Measurements from ENCODE around the gene RAPGEF5. TPM values are rescaled to one million over a fixed set of nuclear protein-coding genes. Genes with fewer than 3 reads are reported as not detected.

RAPGEF5 gene
- total RNA-seq, 2 donors from 2014 or later = 7.4 to 29.8 TPM

DNA sequence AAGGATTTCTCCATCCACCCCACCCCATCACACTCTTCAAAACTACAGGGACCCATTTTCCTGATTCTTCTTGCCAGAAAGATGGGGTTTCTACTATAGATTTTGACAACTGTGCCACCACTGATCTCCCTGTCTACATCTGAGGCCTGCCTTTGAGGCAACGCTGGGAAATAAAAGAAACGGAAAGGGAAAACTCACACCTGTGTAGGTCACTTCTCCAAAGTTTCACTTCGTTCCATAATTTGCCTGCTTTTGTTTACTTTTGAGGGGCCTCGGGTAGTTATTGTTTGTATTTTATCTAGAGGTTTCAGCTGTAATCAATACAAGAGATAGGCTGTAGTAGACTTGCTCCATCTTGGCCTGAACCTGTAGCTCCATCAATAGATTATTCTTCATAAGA lies 56.1 kb downstream of the RAPGEF5 start:
- H3K4me3 ChIP-seq = no peak overlapping the region
- H3K36me3 ChIP-seq = no peaks in the 10 kb centered on the region
- H3K4me1 ChIP-seq (replicated peaks) = no peaks in the 10 kb centered on the region
- TF ChIP-seq POLR2A (IDR thresholded peaks at IDR 0.05) (no peak), POLR2AphosphoS5 (IDR thresholded peaks at IDR 0.05) (no peak)
- TF ChIP-seq, protein P1, sequence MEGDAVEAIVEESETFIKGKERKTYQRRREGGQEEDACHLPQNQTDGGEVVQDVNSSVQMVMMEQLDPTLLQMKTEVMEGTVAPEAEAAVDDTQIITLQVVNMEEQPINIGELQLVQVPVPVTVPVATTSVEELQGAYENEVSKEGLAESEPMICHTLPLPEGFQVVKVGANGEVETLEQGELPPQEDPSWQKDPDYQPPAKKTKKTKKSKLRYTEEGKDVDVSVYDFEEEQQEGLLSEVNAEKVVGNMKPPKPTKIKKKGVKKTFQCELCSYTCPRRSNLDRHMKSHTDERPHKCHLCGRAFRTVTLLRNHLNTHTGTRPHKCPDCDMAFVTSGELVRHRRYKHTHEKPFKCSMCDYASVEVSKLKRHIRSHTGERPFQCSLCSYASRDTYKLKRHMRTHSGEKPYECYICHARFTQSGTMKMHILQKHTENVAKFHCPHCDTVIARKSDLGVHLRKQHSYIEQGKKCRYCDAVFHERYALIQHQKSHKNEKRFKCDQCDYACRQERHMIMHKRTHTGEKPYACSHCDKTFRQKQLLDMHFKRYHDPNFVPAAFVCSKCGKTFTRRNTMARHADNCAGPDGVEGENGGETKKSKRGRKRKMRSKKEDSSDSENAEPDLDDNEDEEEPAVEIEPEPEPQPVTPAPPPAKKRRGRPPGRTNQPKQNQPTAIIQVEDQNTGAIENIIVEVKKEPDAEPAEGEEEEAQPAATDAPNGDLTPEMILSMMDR (IDR thresholded peaks at IDR 0.05) = no peak
- DNase-seq (ENCODE audit: low spot score) = no peak
- no peaks in the 10 kb centered on the region for H3K27me3 ChIP-seq (replicated peaks; ENCODE audit: insufficient read depth)
- no peak overlapping the region for H3K27ac ChIP-seq
- no peaks in the 10 kb centered on the region for H3K9me3 ChIP-seq
- intact Hi-C loops (cut with DNase I) = no loop called here
- 90% methylated on average over 4 of the region's 4 CpGs for WGBS

DNA sequence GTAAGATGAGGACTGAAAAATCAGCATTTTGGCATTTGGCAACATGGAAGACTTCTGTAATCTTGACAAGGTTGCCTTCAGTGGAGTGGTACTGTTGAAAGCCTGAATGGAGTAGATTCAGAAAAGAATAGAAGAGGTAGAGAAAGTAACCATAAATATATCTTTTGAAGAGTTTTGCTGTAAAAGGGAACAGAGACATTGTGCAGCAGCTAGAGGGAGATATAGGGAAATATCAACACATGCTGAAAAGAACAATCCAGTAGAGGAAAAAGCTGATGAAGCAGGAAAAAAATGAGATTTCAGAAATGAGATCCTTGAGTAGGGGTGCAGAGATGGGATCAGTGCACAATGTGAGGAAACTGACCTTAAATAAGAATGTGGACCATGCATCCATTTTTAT lies 60.0 kb downstream of the RAPGEF5 start:
- Histone ChIP-seq H3K4me1 (replicated peaks) (no peaks in the 10 kb centered on the region), H3K36me3 (no peaks in the 10 kb centered on the region), H3K9me3 (no peaks in the 10 kb centered on the region), H3K4me3 (no peak overlapping the region), H3K27ac (no peak overlapping the region), H3K27me3 (replicated peaks; ENCODE audit: insufficient read depth) (no peaks in the 10 kb centered on the region)
- no peak for TF ChIP-seq POLR2A (IDR thresholded peaks at IDR 0.05)
- TF ChIP-seq, protein P1 (IDR thresholded peaks at IDR 0.05) = no peak
- no peak for TF ChIP-seq POLR2AphosphoS5 (IDR thresholded peaks at IDR 0.05)
- intact Hi-C loops (cut with DNase I) = no loop called here
- no peak for DNase-seq (ENCODE audit: low spot score)

DNA sequence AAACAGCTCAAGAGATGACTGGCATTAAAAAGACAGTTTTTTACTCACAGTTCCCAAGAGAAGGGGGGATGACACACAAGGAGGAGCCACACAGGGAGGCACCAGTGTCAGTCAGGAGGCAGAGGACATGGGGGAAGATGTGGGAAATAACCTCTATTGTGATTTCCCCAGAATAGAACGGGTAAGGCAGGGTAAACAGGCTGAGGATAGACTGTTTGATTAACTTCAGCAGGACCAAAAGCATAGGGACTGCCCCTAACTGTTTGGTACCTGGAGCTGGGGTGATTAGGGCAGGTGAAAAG lies 60.7 kb downstream of the RAPGEF5 start:
- Histone ChIP-seq H3K4me1 (replicated peaks) (no peaks in the 10 kb centered on the region), H3K4me3 (no peak overlapping the region), H3K36me3 (no peaks in the 10 kb centered on the region), H3K9me3 (no peaks in the 10 kb centered on the region), H3K27me3 (replicated peaks; ENCODE audit: insufficient read depth) (no peaks in the 10 kb centered on the region), H3K27ac (no peak overlapping the region)
- 70% methylated on average over 1 of the region's 1 CpG for WGBS
- TF ChIP-seq POLR2A (IDR thresholded peaks at IDR 0.05) = no peak
- TF ChIP-seq, protein P1 (IDR thresholded peaks at IDR 0.05) = no peak
- no peak for TF ChIP-seq POLR2AphosphoS5 (IDR thresholded peaks at IDR 0.05)
- no peak for DNase-seq (ENCODE audit: low spot score)
- intact Hi-C loops (cut with DNase I) = no loop called here

DNA sequence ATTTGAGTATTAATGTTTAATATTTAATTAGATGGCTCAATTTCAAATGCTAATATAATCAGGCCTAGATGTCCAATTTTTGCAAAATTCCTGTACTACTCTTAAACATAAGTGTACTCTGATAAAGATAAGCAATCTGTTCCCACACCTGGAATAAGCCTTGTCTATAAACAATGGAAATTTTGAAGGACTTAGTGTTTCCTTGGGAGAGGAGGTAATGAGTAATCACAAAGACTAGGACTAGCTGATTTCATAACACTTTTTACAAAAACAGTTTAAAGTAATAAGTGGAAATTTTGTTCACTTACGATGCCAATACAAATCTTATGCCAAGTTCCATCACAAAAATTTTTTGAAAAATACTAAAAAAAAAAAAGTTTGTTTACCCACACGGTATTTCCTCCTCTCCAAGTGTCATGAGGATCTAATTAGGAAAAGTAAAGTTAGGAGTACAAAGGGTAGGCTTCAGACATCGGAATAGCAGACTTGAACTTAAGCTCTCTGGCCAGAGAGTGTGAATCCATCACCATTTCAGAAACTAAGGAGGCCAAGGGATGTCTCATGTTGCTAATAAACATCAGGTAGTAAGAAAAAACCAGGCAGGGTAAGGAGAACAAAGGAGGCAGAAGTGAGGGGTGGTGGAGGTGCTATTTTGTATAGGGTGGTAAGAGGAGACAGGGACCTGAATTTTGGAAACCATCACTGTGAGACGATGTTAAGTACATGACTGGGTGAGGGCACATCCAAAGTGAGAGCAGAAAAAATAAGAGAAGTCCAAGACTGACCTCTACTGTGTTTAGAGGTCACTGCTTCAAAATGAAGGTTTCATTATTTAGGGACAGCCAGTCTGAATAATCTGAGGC lies 61.3 kb downstream of the RAPGEF5 start:
- no peaks in the 10 kb centered on the region for H3K27me3 ChIP-seq (replicated peaks; ENCODE audit: insufficient read depth)
- 62% methylated on average over 4 of the region's 4 CpGs for WGBS
- no peak for DNase-seq (ENCODE audit: low spot score)
- no peaks in the 10 kb centered on the region for H3K36me3 ChIP-seq
- intact Hi-C loops (cut with DNase I) = no loop called here
- H3K4me3 ChIP-seq = no peak overlapping the region
- TF ChIP-seq POLR2A (IDR thresholded peaks at IDR 0.05) = no peak
- TF ChIP-seq, protein P1 (IDR thresholded peaks at IDR 0.05) = no peak
- TF ChIP-seq POLR2AphosphoS5 (IDR thresholded peaks at IDR 0.05) = no peak
- no peaks in the 10 kb centered on the region for H3K4me1 ChIP-seq (replicated peaks)
- no peak overlapping the region for H3K27ac ChIP-seq
- no peaks in the 10 kb centered on the region for H3K9me3 ChIP-seq

DNA sequence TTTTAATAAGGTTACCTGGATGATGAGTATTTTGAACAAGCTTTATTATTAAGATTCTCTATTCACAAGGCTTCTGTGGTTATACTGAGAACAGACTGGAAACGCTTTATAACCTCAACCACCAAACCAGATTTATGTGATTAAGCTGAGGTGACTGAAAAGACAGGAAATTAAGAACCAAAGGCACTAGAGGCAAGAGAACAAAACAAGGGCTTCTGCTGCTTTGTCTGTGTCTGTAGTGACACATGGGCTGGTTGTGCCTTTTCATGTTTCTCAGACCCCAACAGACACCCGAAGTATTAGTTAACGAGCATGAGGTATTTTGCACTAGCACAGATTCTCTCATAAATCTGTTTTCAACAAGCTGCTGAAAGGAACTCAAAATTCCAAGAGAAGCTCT lies 64.4 kb downstream of the RAPGEF5 start:
- Histone ChIP-seq H3K27me3 (replicated peaks; ENCODE audit: insufficient read depth) (no peaks in the 10 kb centered on the region), H3K4me1 (replicated peaks) (no peaks in the 10 kb centered on the region), H3K36me3 (no peaks in the 10 kb centered on the region), H3K9me3 (no peaks in the 10 kb centered on the region), H3K27ac (no peak overlapping the region), H3K4me3 (no peak overlapping the region)
- DNase-seq (ENCODE audit: low spot score) = no peak
- WGBS = 42% methylated on average over 3 of the region's 3 CpGs
- TF ChIP-seq, protein P1 (IDR thresholded peaks at IDR 0.05) = no peak
- TF ChIP-seq POLR2A (IDR thresholded peaks at IDR 0.05) = no peak
- no peak for TF ChIP-seq POLR2AphosphoS5 (IDR thresholded peaks at IDR 0.05)
- intact Hi-C loops (cut with DNase I) = no loop called here
